Right kidney (tissue), 1 donor: Measurements from ENCODE around the gene IFNL3.

Source experiments
- DNase-seq: peaks from one replicate; pipeline ENCODE4 v3.0.0-alpha.2; 2016

IFNL3 gene

DNA sequence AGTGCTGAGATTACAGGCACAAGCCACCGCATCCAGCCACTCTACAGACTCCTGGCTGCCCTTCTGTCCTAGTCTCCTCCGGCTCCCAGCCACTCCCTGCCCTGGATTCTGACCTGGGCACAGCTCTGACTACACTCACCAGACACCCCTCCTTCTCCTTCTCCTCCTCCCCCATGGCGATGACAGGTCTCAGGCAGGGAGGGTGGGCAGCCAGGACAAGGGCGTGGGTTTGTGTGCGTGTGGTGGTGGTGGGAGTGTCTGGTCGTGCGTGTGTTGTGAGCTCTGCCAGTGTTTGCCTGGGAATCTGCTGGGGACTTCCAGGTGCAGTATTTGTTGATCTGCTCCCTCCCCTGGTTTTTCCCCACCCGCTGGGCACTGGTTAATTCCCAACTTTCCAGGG lies 51.0 kb downstream of the IFNL3 start:
- no peak for DNase-seq
